ENCODE results near the gene KIF18B.

The KIF18B gene

GRCh38 chr17:44912763-44913544, 34.6 kb downstream of the KIF18B start:
- TF ChIP-seq CTCF (IDR thresholded peaks at IDR 0.05; ENCODE audit: low read depth, low read length) = no peak
- no peak overlapping the region for H3K4me3 ChIP-seq (ENCODE audit: low read depth, low read length)
- in situ Hi-C loops (cut with HindIII; ENCODE audit: low sequenced_read_pairs) = no loop called here
- DNase-seq (ENCODE audit: low read depth, low spot score) = no peak

GRCh38 chr17:44911133-44912001, 36.2 kb downstream of the KIF18B start:
- no peak overlapping the region for H3K4me3 ChIP-seq (ENCODE audit: low read depth, low read length)
- in situ Hi-C loops (cut with HindIII; ENCODE audit: low sequenced_read_pairs) = no loop called here
- DNase-seq (ENCODE audit: low read depth, low spot score) = peak; percentile 32
- TF ChIP-seq CTCF (IDR thresholded peaks at IDR 0.05; ENCODE audit: low read depth, low read length) = peak; percentile 61

GRCh38 chr17:44910231-44911106, 37.1 kb downstream of the KIF18B start:
- TF ChIP-seq CTCF (IDR thresholded peaks at IDR 0.05; ENCODE audit: low read depth, low read length) = no peak
- DNase-seq (ENCODE audit: low read depth, low spot score) = no peak
- in situ Hi-C loops (cut with HindIII; ENCODE audit: low sequenced_read_pairs) = no loop called here
- H3K4me3 ChIP-seq (ENCODE audit: low read depth, low read length) = no peak overlapping the region

GRCh38 chr17:44909681-44910144, 37.9 kb downstream of the KIF18B start:
- in situ Hi-C loops (cut with HindIII; ENCODE audit: low sequenced_read_pairs) = no loop called here
- no peak for TF ChIP-seq CTCF (IDR thresholded peaks at IDR 0.05; ENCODE audit: low read depth, low read length)
- no peak overlapping the region for H3K4me3 ChIP-seq (ENCODE audit: low read depth, low read length)
- peak; percentile 89 for DNase-seq (ENCODE audit: low read depth, low spot score)

GRCh38 chr17:44908761-44909326, 38.7 kb downstream of the KIF18B start:
- in situ Hi-C loops (cut with HindIII; ENCODE audit: low sequenced_read_pairs) = no loop called here
- TF ChIP-seq CTCF (IDR thresholded peaks at IDR 0.05; ENCODE audit: low read depth, low read length) = no peak
- no peak overlapping the region for H3K4me3 ChIP-seq (ENCODE audit: low read depth, low read length)
- no peak for DNase-seq (ENCODE audit: low read depth, low spot score)

Data from astrocyte of the spinal cord (primary cell).